Measurements from ENCODE around the gene NOA1.
"Not testable (repeated sequence)": the region's sequence is repeated elsewhere in the genome, so short reads cannot be mapped to it uniquely, and the experiment has no call there.

The NOA1 gene

DNA sequence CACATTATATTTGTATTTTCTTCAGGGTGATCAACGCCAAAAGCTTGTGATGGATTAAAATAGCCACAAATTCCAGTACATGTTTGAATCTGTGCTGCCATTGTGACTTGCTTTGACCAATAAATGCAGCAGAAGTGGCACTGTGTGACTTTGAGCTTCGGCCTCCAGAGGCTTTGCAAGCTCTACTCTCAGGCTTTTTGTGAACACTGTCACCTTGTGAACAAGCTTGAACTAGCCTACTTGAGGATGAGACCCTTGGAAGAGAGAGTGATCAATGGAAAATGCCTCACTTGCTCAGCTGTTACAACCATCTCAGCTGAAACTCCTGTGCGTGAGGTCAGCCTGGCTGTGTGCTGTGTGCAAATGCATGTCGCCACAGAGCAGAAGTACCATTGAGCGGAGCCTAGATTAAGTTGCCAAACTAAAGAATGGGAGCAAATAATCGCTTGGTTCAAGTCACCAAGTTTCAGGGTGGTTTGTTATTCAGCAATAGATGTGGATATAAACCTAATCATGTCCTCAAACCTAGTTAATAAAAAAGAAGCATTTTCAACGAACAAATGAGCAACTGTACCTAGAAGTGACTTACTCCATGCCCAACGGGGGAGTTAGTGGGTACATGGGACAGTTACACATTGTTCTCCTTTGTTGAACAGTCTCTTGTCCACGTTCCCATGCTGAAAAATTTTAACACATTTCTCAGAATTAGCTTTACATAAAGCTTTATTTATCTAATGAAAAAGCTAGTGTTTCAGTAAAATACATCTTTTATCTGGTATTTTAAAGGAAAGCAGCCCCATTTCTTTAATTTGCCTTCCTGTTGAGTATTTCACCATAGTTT is 23.5 kb downstream of the NOA1 start:
- no peak for DNase-seq

GRCh38 chr4:56941403-56941802 is 36.0 kb downstream of the NOA1 start:
- no peak for DNase-seq

GRCh38 chr4:56940971-56941370 is 36.4 kb downstream of the NOA1 start:
- DNase-seq: no peak

GRCh38 chr4:56940403-56940802 is 37.0 kb downstream of the NOA1 start:
- no peak for DNase-seq

DNA sequence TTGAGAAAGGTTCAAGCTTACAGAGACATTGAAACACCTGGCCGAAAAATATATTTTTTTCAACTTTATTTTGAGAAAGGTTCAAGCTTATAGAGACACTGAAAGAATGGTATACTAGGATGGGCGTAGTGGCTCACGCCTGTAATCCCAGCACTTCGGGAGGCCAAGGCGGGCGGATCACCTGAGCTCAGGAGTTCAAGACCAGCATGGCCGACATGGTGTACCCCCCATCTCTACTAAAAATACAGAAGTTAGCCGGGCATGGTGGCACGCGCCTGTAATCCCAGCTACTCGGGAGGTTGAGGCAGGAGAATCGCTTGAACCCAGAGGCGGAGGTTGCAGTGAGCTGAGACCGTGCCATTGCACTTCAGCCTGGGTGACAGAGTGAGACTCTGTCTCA is 37.6 kb downstream of the NOA1 start:
- DNase-seq: not testable (repeated sequence)

DNA sequence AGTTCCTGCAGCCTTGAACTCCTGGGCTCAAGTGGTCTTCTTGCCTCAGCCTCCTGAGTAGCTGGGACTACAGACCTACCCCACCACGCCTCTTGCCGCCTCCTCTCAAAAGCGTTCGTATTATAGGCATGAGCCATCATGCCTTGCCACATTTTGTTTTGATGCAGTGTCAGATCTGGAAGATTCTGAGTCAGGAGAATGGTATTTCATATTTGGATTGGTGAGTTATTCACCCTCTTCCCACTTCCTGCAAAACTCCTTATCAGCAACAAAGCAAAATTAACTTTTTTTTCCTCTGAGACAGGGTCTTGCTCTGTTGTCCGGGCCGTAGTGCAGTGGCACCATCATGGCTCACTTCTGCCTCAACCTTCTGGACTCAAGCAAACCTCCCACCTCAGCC is 40.1 kb downstream of the NOA1 start:
- DNase-seq: no peak

- DNase-seq: no peak
Observed at GRCh38 chr4:56931924-56932323, 45.5 kb downstream of the NOA1 start.

DNA sequence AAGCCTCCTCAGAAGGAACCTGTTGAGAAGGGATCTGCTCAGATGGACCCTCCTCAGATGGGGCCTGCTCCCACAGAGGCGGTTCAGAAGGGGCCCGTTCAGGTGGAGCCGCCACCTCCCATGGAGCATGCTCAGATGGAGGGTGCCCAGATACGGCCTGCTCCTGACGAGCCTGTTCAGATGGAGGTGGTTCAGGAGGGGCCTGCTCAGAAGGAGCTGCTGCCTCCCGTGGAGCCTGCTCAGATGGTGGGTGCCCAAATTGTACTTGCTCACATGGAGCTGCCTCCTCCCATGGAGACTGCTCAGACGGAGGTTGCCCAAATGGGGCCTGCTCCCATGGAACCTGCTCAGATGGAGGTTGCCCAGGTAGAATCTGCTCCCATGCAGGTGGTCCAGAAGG is 46.8 kb downstream of the NOA1 start:
- no peak for DNase-seq

DNA sequence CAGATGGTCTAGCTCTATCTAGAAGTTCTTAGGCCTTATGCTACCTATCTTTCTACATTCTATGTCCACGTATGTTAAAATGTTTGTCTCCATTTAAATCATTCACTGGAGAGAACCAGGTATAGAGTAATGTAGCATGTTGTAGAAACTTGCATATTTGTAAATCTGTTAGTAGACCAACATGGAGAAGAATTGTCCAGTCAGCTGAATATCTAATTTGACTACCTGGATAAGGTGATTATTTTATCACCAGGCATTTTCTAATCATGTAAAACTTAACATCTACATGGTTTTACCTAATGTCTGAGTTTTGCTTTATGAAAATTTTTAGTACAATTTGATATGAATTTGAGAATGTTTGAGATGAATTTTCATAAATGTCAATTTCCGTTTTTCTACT is 50.2 kb downstream of the NOA1 start:
- no peak for DNase-seq

GRCh38 chr4:56914977-56915376 is 62.4 kb downstream of the NOA1 start:
- DNase-seq: not testable (repeated sequence)

- no peak for DNase-seq
Observed at GRCh38 chr4:56914336-56914735, 63.1 kb downstream of the NOA1 start.
